ENCODE data around the gene CMBL.
"Not testable (repeated sequence)": the region's sequence is repeated elsewhere in the genome, so short reads cannot be mapped to it uniquely, and the experiment has no call there.

Gene CMBL

DNA sequence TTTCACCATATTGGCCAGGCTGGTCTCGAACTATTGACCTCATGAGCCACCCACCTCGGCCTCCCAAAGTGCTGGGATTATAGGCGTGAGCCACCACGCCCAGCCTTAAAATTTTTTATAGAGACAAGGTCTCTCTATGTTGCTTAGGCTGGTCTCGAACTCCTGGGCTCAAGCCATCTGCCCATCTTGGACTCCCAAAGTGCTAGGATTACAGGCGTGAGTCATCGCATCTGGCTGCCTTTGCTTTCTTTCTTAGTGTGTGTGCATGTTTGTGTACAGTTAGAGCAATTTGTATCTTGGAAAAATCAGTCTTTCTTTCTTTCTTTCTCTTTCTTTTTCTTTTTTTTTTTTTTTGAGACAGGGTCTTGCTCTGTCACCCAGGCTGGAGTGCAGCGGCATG is 22.3 kb downstream of the CMBL start:
- DNase-seq (ENCODE audit: low spot score), result not testable (repeated sequence)

DNA sequence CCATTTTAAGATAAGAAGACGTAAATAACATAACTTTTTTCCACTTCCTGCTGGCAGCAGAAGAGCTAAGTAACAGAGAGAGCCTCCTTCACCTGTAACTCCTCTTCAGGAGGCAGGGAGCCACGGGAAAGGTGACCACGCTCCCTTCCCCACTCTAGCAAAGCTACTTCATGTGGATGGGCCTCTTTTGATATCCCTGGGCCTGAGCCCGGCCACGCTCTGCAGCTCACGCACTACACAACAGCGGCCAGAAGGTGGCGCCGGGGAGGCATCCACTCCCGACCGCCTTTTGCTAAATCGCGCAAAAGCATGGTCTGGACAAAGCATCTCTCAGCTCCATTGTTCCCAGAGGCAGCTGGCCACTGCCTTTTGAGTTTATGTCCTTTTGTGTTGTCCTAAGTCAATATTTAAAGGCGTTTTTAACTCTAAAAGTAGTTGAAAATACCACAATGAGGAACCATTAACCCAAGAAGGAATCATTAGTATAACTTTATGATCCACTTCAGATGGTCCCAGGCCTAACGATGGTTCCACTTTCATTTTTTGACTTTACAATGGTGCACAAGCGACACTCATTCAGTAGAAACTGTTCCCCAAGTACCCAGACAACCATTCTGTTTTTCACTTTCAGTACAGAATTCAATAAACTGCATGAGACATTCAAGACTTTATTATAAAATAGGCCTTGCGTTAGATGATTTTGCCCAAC is 23.6 kb downstream of the CMBL start:
- peak; percentile 80 for DNase-seq (ENCODE audit: low spot score)

DNA sequence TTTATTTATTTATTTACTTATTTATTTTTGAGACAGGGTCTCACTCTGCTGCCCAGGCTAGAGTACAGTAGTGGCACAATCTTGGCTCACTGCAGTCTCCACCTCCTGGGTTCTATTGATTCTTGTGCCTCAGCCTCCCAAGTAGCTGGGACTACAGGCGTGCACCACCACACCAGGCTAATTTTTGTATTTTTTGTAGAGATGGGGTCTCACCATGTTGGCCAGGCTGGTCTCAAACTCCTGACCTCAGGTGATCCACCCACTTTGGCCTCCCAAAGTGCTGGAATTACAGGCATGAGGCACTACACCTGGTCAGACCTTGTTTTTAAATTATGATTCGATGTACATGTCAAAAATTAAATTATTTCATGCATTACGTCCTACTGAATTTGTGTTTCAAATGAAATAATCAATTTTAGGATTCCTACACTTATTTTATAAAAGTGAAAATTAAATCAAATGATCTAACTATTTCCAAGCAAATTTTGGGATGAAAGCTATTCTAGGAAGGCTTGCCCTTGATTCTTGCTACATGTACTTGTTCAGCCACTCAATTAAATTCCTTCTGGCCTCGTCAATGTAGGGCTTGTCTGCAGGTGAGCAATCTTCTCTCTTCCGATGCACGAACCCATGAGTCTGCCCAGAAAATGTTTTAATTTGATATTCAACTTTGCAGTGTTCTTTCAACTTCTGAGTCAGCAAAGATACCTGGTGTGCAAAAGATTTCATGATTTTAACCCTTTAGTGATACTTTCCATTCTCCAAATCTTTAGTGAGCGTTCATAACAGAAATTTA is 27.6 kb downstream of the CMBL start:
- no peak for DNase-seq (ENCODE audit: low spot score)

DNA sequence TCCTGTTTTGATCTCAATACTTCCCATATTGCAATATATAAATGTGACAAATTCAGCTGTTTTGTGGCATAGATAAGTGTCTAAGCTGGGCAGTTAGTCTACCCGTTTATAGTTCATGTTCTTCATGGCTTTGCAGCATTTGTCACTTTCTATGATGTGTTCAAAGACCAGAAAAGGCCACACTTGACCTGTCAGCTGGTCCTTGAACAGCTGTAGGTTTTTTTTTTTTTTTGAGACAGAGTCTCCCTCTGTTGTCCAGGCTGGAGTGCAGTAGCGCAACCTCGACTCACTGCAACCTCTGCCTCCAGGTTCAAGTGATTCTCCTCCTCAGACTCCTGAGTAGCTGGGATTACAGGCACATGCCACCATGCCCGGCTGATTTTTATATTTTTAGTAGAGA is 28.4 kb downstream of the CMBL start:
- DNase-seq (ENCODE audit: low spot score), result no peak

DNA sequence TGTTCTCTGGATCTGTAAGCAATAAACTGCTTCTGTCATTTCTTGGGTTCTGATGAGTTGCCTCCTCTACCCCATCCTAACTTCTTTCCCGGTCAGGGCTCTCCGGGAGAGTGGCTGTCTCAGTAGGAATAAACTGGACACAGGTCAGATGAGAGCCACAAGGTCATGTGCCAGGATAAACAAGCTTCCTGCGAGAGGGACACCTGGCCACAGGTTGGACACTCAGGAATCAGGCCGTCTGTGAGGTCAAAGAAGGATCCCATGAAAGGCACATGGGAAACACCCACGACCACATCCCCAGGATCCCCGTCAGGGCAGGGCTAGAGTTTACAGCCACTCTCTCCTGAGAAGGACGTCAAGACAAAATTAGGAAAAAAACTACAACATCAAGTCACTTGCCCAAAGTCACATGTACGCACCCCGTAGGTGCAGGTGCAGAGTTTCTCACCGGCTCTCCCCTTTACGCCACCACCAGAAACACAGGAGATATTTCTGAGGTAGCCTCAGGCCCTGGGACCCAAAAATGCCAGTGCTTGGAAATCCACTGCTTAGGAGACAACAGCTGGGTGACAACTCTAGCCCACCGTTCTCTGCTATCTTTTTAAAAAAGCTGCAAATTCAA is 28.9 kb downstream of the CMBL start:
- no peak for DNase-seq (ENCODE audit: low spot score)

DNA sequence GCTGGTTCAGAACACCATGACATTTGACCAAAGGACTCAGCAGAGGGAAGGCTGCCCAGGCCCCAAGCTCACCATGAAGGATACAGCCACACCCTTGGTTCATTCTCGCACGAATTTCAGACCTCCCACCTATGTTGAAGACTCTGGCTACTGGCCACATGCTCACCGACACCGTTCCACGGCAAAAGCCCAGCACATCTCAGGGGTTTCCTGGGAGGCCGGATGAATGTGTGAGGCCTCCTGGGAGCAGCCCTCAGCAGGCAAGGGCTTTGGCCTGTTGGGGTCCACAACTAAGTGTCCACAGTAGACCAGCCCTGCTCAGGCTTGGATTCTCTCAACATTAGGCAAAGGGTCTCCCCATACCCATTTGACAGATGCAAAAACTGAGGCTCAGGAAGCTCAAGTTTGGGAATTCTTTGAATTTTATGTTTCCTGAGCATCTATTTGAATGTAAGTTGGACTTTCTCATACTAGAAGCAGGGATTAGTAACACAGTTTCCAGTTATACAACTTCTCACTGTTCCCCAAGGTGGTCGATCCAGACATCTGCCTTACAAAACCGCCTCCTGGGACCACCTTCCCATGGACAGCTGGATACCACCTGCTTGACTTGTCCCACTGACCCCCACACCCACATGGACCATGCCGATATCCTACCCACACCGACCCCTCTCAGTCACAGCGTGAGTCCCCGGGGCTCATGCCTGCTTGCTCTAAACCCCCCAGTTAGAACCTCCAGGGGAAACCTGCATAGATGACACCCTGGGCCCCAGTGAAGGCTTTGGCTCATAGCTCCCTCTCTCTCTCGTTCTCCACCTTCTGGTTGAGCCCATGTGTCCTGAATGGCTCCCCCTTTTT is 29.7 kb downstream of the CMBL start:
- DNase-seq (ENCODE audit: low spot score), result no peak

DNA sequence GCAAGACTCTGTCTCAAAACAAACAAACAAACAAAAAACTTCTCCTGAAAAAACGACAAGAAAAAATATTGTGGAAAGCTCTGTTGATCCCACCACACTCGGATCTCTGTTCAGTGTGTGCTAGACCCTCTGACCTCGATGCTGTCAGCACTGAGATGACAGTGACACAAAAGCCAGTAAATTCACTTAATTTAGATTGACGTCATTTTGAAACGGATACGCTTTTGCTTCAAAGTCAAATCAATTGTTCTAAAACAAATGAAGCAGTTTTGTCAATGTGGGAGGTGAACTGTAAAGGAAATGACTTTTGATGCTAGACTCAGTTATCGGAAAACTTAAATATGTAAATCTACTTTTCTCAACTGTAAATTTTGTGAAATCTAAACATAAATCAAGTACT is 31.0 kb downstream of the CMBL start:
- DNase-seq (ENCODE audit: low spot score), result no peak

DNA sequence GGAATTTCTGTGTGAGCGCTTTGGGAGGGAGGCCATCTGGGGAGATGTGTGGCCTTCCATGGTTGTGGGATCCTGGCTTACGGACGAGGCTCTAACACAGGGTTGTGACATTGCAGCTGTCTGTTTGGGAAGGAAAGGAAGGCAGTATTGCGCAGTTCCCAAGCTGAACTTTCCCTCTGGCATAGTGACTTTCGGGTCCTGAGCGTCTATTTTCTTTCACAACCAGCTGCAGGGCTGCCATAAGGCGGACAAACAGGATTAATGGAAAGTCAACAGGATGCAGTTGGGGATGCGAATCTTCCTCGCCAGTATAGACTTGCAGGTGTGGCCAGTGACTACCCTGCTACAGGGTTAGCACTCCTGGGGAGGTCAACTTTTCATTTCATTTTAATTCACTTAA is 31.7 kb downstream of the CMBL start:
- no peak for DNase-seq (ENCODE audit: low spot score)

DNA sequence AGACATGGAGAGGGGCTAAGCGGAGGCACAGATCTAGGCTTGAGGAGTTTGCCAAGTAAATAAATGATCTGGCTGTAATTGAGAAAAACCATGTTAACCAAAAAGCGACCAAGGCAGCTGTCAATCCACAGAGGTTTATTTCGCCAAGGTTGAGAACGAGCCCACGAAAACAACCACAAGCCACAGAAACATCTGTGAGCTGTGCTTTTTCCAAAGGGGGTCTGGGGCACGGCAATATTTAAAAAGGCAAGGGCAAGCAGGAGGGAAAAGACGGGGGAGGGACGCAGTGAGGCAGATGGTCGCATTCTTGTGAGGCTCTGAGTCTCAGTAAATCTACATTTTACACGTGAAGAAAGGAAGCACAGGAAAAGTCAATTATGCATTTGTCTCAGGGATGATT is 32.2 kb downstream of the CMBL start:
- no peak for DNase-seq (ENCODE audit: low spot score)

DNA sequence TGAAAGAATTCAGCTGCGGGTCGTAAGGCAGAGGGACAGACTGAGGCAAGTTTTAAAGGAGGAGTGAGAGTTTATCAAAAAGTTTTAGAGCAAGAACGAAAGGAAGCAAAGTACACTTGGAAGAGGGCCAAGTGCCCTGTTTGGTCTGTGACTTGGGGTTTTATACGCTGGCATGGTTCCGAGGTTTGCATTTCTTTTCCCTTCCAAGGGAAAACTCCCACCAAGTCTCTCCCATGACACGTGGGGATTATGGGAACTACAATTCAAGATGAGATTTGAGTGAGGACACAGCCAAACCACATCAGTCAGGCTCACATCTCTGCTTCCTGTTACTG is 34.9 kb downstream of the CMBL start:
- DNase-seq (ENCODE audit: low spot score), result not testable (repeated sequence)

DNA sequence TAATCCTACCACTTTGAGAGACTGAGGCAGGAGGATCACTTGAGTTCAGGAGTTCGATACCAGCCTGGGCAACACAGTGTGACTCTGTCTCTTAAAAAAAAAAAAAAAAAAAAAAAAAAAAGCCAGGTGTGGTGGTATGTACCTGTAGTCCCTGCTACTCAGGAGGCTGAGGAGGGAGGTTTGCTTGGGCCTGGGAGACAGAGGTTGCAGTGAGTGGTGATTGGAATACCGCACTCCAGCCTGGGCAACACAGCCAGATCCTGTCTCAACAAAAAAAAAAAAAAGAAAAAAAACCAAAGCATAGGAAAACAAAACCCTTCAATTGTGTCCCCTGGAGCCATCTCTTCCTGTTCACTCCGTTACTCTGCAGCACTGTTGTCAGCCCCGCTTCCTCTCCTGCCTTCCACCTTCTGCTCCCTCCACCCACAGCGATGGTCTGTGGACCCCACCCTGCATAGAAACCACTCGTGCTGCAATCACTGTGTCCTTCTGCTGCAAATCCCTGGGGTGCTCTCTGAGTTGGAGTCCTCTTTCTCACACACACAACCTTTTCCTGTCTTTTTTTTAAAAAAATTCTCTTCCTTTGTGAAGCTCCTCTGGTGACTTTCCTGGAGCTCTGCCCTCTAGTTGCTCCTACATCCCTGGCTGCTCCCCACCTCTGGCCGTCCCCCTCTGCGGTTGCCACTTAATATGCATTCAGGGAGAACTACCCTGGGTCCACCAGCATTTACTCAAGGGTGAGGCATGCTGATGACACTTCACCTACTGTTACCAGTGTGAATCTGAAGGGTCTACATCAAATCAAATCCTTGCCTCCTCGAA is 35.4 kb downstream of the CMBL start:
- DNase-seq (ENCODE audit: low spot score), result peak; percentile 63

DNA sequence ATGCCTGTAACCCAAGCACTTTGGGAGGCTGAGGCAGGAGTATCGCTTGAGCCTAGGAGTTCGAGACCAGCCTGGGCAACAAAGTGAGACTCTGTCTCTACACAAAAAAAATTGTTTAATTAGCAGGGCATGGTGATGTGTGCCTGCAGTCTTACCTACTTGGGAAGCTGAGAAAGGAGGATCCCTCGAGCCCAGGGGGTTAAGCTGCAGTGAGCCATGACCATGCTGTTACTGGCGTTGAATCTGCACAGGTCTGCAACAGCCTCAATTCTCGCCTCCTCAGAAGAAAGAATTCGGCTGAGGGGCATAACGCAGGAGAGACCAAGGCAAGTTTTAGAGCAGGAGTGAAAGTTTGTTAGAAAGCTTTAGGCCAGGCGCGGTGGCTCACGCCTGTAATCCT is 39.6 kb downstream of the CMBL start:
- DNase-seq (ENCODE audit: low spot score), result no peak

DNA sequence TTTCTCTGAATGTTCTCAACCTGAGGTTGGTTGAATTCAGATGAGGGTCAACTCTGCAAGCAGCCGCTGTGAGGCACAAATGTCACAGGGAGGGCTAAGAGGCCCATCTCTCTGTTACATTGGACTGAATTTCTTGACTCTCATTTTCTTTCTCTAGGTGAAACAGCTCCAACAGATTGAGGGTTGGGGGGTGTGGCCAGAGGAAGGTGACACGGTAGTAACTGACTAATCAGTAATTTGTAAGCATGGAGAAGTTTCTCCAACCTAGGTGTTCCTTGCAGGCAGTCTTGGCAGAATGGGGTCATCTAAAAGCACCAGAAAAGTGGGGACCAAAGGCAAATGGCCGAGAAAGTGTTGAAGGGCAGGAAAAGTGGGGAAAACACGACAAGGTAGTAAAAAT is 40.9 kb downstream of the CMBL start:
- DNase-seq (ENCODE audit: low spot score), result peak; percentile 52

DNA sequence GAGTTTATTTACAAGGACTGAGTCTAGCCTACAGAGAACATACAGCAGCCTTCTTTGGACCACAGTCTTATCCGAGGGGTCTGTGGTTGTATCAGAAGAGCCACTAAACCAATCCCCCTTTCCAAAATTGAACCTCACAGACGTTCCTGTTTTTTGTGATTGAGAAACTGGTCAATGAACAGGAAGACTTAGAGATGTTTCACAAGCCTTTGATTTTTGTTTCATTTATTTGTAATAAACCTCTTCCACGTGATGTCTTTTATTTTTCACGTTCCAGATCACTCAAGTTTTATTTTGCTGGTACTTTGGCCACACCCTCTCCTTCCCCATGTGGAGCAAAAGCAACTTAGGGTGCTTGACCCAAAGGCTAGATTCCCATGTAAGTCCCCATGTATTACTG is 41.6 kb downstream of the CMBL start:
- DNase-seq (ENCODE audit: low spot score), result no peak

DNA sequence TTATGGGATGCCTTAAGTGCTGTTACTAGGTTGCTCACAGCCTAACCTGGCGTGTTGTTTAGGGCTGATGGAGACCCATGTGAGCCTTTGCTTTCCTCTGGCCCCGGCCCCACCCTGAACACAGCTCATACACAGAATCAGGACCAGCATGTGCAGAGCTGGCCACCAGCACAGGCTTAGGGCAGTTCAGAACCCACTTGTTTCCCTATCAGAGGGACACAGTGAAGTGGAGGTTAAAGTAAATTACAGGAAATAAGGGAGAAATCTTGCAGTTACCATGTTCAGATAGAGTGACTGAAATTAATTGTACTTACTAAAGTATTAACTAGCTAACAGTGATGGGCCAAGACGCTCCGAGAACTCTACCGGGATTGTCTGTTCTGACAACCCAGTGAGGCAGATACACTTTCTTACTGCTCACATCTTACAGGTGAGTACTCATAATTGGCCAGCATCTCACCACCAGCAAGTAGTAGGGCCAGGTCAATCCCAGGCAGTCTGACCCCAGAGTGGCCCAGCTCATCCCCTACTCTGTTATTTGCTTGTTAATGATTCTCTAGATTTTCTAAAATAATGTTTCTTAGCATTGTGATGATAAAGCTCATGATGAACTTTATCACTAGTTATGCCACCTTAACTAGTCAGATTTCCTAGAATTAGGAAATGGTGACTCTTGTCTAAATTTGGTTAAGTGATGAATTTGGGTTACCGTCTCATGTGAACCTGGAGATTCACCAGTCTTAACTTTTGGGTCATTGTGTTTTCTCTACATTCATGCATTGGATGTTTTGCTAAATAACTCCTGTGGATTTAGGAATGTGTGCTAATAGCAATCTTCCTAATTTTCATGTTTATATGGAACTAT is 42.2 kb downstream of the CMBL start:
- no peak for DNase-seq (ENCODE audit: low spot score)

DNA sequence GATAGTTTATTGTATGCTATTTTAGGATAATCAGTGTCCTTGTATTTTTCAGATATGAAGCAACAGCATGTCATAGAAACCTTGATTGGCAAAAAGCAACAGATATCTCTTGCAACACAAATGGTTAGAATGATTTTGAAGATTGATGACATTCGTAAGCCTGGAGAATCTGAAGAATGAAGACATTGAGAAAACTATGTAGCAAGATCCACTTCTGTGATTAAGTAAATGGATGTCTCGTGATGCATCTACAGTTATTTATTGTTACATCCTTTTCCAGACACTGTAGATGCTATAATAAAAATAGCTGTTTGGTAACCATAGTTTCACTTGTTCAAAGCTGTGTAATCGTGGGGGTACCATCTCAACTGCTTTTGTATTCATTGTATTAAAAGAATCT is 43.1 kb downstream of the CMBL start:
- no peak for DNase-seq (ENCODE audit: low spot score)

DNA sequence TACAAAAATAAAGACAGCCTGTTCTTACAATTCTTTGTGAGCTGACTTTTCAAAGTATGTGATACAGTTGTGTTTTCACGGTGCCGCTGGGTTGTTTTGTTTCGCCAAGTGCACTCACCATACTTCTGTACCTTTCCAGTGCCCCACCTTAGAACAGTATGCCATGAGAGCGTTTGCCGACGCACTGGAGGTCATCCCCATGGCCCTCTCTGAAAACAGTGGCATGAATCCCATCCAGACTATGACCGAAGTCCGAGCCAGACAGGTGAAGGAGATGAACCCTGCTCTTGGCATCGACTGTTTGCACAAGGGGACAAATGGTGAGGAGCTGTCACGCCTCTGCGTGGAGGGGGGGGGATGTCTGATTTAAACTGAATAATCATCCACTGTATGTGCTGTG is 44.7 kb downstream of the CMBL start:
- no peak for DNase-seq (ENCODE audit: low spot score)

DNA sequence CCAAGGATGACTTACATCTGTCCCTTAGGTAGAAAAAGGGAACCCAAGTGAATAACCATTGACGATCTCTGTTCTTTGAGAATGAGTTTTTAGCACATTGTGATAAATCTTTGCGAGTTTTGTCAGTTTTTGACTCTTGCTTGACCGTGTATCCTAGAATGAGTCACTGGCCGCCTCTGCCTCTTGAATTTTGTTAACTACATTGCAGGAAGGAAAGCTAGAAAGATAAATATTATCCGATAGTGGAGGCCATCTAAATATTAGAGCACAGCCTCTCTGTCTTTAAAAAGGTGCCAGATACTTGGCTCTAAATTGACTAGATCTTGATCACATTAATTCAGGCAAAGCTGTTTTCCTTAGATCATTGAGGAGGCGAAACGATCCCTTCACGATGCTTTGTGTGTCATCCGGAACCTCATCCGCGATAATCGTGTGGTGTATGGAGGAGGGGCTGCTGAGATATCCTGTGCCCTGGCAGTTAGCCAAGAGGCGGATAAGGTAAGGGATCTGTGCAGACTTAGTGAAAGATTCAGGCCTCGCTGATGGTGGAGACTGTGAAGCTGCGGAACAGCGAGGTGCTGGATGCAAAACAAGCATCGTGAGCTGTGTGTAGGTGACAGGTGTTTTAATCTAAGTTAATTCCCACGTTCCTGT is 45.5 kb downstream of the CMBL start:
- no peak for DNase-seq (ENCODE audit: low spot score)

DNA sequence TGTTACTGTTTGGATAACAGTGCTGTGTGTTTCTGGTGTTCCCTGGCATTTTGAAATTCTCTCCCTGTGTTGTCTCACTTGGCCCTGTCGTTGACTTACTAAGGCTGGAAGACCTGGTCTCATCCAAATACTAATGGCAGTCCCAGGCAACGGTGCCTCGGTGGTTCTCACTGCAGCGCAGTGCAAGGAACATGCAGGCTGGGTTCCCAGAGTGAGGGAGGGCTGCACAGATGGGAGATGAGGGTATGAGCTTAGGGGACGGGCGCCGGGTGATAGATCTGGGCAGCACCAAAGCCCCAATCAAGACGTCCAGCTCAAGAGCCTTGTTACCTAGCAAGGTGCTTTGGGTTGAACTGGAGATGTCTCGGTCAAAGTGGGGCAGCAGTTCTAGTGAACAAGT is 46.6 kb downstream of the CMBL start:
- DNase-seq (ENCODE audit: low spot score), result no peak

DNA sequence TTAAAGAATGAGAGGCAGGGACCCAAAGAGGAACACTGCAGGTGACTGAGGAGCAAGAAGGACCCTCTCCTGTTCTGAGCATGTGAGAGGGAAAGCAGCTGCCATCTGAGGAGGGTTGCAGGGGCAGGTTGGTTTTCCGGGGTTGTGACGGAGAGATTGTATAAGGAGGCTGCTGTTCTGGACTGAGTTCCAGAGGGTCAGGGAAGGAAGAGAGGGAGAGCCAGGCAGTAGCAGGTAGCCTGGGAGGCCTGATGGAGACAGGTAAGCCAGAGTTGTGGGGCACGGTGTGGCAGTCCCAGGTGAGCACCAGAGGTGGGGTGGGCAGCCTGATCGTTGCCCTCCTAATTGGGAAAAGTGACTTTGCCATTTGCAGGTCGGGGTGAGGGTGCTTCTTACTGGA is 47.8 kb downstream of the CMBL start:
- DNase-seq (ENCODE audit: low spot score), result no peak

Measured in kidney tubule cell (primary cell).